Left kidney (tissue), 2 donors: ENCODE data around the gene KIAA2012. TPM values are rescaled to one million over a fixed set of nuclear protein-coding genes. Genes with fewer than 3 reads are reported as not detected.
"Not testable (repeated sequence)": the region's sequence is repeated elsewhere in the genome, so short reads cannot be mapped to it uniquely, and the experiment has no call there.

Experiments
- DNase-seq: peaks from one replicate; pipeline ENCODE4 v3.0.0-alpha.2; 2013
- polyA plus RNA-seq: library from polyadenylated mRNA; unstranded; fragments of 120-200 nt; gene quantifications from one replicate; pipeline ENCODE4 v1.2.1, GENCODE V29; 2013; ENCODE audit not compliant: insufficient read length

KIAA2012 gene
- polyA plus RNA-seq, 1 donor = 0.12 TPM

GRCh38 chr2:202115479-202115971 lies 42.5 kb downstream of the KIAA2012 start:
- DNase-seq = peak; percentile 42

GRCh38 chr2:202116691-202117090 lies 43.6 kb downstream of the KIAA2012 start:
- no peak for DNase-seq

- DNase-seq = no peak
These were observed 45.1 kb downstream of the KIAA2012 start for GRCh38 chr2:202118168-202118567.

- no peak for DNase-seq
These were observed 47.8 kb downstream of the KIAA2012 start for GRCh38 chr2:202120828-202121227.

- no peak for DNase-seq
These were observed 48.6 kb downstream of the KIAA2012 start for GRCh38 chr2:202121532-202122162.

GRCh38 chr2:202122163-202122540 lies 49.1 kb downstream of the KIAA2012 start:
- DNase-seq = no peak

- no peak for DNase-seq
These were observed 50.1 kb downstream of the KIAA2012 start for GRCh38 chr2:202122980-202123720.

GRCh38 chr2:202124286-202124685 lies 51.2 kb downstream of the KIAA2012 start:
- no peak for DNase-seq

GRCh38 chr2:202127687-202128331 lies 54.8 kb downstream of the KIAA2012 start:
- DNase-seq = no peak

- no peak for DNase-seq
These were observed 56.8 kb downstream of the KIAA2012 start for GRCh38 chr2:202129841-202130240.

GRCh38 chr2:202133200-202133908 lies 60.3 kb downstream of the KIAA2012 start:
- DNase-seq = no peak

- DNase-seq = no peak
These were observed 60.8 kb downstream of the KIAA2012 start for GRCh38 chr2:202133909-202134265.

- peak; percentile 71 for DNase-seq
These were observed 62.2 kb downstream of the KIAA2012 start for GRCh38 chr2:202135091-202135874.

- not testable (repeated sequence) for DNase-seq
These were observed 63.0 kb downstream of the KIAA2012 start for GRCh38 chr2:202136039-202136438.

- no peak for DNase-seq
These were observed 63.5 kb downstream of the KIAA2012 start for GRCh38 chr2:202136526-202136925.

GRCh38 chr2:202140522-202141252 lies 67.6 kb downstream of the KIAA2012 start:
- DNase-seq = no peak

- DNase-seq = no peak
These were observed 68.4 kb downstream of the KIAA2012 start for GRCh38 chr2:202141329-202141947.

GRCh38 chr2:202142540-202142939 lies 69.5 kb downstream of the KIAA2012 start:
- no peak for DNase-seq

GRCh38 chr2:202147775-202148174 lies 74.7 kb downstream of the KIAA2012 start:
- DNase-seq = no peak

GRCh38 chr2:202148515-202149154 lies 75.6 kb downstream of the KIAA2012 start:
- DNase-seq = no peak
